Endothelial cell of umbilical vein (primary cell): ENCODE data around the gene MCM8. TPM values are rescaled to one million over a fixed set of nuclear protein-coding genes. Genes with fewer than 3 reads are reported as not detected.

ENCODE experiments used
- BruUV-seq: library from RNA; stranded (reverse); fragments of 400-500 nt; replicated peaks from 2 replicates; lab custom pipeline; 2021; lab: Mats Ljungman, UMichigan
- CTCF ChIA-PET: fragments of 300-600, 350-600 bp; sonication (Branson Sonifier 250); formaldehyde crosslinking; loops from one replicate; lab custom pipeline; 2021; ENCODE audit warnings: antibody characterized with exemption, inconsistent platforms; lab: Charles Lee
- POLR2A ChIA-PET: fragments of 300-600, 350-600 bp; sonication (Branson Sonifier 250); formaldehyde crosslinking; loops from one replicate; lab custom pipeline; 2021; ENCODE audit warnings: antibody characterized with exemption, inconsistent platforms; lab: Charles Lee
- DNase-seq: peaks from one replicate; pipeline ENCODE4 v3.0.0-alpha.2; 2011; ENCODE audit warnings: low read depth, low spot score
- FAIRE-seq: peaks from 2 replicates; lab custom pipeline; 2011; peaks lifted over from hg19 to GRCh38; lab: Jason Lieb, UNC
- H2AFZ ChIP-seq: 2 replicates; pipeline ENCODE4 v1.6.0; 2012; ENCODE audit warnings: low read depth, low read length, control low read depth, inconsistent platforms
- H3K27ac ChIP-seq: 2 replicates; pipeline ENCODE4 v1.5.1; 2011; ENCODE audit warnings: low read depth, mild to moderate bottlenecking, control low read depth, low read length, moderate library complexity; ENCODE audit not compliant: insufficient read depth
- H3K27me3 ChIP-seq, 2 experiments: 2 replicates each; pipeline versions ENCODE4 v1.6.0 to v1.6.1; 2011; ENCODE audit warnings: low read length in 2 of 2, mixed read lengths in 1 of 2; ENCODE audit not compliant: control insufficient read depth in 2 of 2, insufficient read depth in 2 of 2
- H3K36me3 ChIP-seq, 2 experiments: 2 replicates in 1 of 2; 3 replicates in 1 of 2; pipeline ENCODE4 v1.5.1; 2011; ENCODE audit warnings: low read length in 2 of 2, mild to moderate bottlenecking in 1 of 2, moderate library complexity in 1 of 2; ENCODE audit not compliant: control insufficient read depth in 2 of 2, insufficient read depth in 2 of 2; ENCODE audit errors: extremely low read depth in 1 of 2
- H3K4me1 ChIP-seq: 3 replicates; pipeline ENCODE4 v1.5.1; 2011; ENCODE audit warnings: mild to moderate bottlenecking, low read length; ENCODE audit not compliant: control insufficient read depth, insufficient read depth; ENCODE audit errors: extremely low read depth
- H3K4me2 ChIP-seq: 2 replicates; pipeline ENCODE4 v1.6.1; 2011; ENCODE audit warnings: low read length, control low read depth, mixed read lengths; ENCODE audit not compliant: insufficient read depth
- H3K4me3 ChIP-seq, 3 experiments: fragments of 200-600 bp in 1 of 3; sonication (generic), shearing (Covaris generic) in 1 of 3; replicated peaks in 1 of 3; 2 replicates each; pipeline ENCODE4 v1.5.1; 2011 to 2016; ENCODE audit warnings: control low read depth in 3 of 3, low read length in 3 of 3, mild to moderate bottlenecking in 2 of 3, inconsistent platforms in 1 of 3, low read depth in 1 of 3, moderate library complexity in 1 of 3; ENCODE audit not compliant: insufficient read depth in 1 of 3
- H3K79me2 ChIP-seq: 2 replicates; pipeline ENCODE4 v1.6.0; 2012; ENCODE audit warnings: low read length, inconsistent platforms; ENCODE audit not compliant: control insufficient read depth, insufficient read depth
- H3K9ac ChIP-seq: replicated peaks from 2 replicates; pipeline ENCODE3; 2011; ENCODE audit warnings: low read length, control low read depth; ENCODE audit not compliant: insufficient read depth; ENCODE audit errors: extremely low read depth
- H3K9me1 ChIP-seq: replicated peaks from 3 replicates; pipeline ENCODE4 v1.6.0; 2011; ENCODE audit warnings: mild to moderate bottlenecking, low read length; ENCODE audit not compliant: control insufficient read depth, insufficient read depth; ENCODE audit errors: extremely low read depth
- H3K9me3 ChIP-seq: replicated peaks from 2 replicates; pipeline ENCODE4 v1.5.1; 2012; ENCODE audit warnings: low read length, inconsistent platforms; ENCODE audit not compliant: control insufficient read depth, insufficient read depth
- H4K20me1 ChIP-seq: replicated peaks from 2 replicates; pipeline ENCODE3; 2011; ENCODE audit warnings: mild to moderate bottlenecking, low read length; ENCODE audit not compliant: control insufficient read depth, insufficient read depth; ENCODE audit errors: extremely low read depth
- CTCF ChIP-seq, 2 donors: IDR thresholded peaks; 1 replicate in 1 of 2; 2 replicates in 1 of 2; pipeline ENCODE4 v1.5.1; 2011; ENCODE audit warnings: low read length in 2 of 2, mild to moderate bottlenecking in 2 of 2, moderate library complexity in 2 of 2, control low read depth in 1 of 2, inconsistent platforms in 1 of 2, low read depth in 1 of 2; ENCODE audit not compliant: insufficient read depth in 1 of 2; ENCODE audit errors: extremely low read depth in 1 of 2
- EZH2 ChIP-seq: IDR thresholded peaks from 2 replicates; pipeline ENCODE4 v1.6.1; 2012; ENCODE audit warnings: borderline replicate concordance, low read depth, mild to moderate bottlenecking, moderate library complexity, low read length, inconsistent platforms; ENCODE audit not compliant: severe bottlenecking
- GATA2 ChIP-seq: IDR thresholded peaks from 2 replicates; pipeline ENCODE4 v1.7.0; 2011; ENCODE audit warnings: low read depth, mild to moderate bottlenecking, moderate library complexity, mixed read lengths, low read length; ENCODE audit not compliant: insufficient read length, insufficient read depth
- JUN ChIP-seq: IDR thresholded peaks from 2 replicates; pipeline ENCODE4 v1.6.1; 2011; ENCODE audit warnings: borderline replicate concordance, low read depth; ENCODE audit not compliant: insufficient read length, insufficient read depth
- MAX ChIP-seq: IDR thresholded peaks from 2 replicates; pipeline ENCODE4 v1.6.1; 2011; ENCODE audit not compliant: insufficient read depth, insufficient read length
- MYC ChIP-seq: IDR thresholded peaks from one replicate; pipeline ENCODE4 v1.6.1; 2011; ENCODE audit warnings: mild to moderate bottlenecking, low read depth, low read length
- dilution Hi-C: fragments of 300-500 bp; cut with MboI; formaldehyde crosslinking; loops from one replicate; pipeline ENCODE4 v1.15.0; 2019; ENCODE audit warnings: low sequenced_read_pairs; ENCODE audit not compliant: extremely low pct_ligation_motif_present
- intact Hi-C: fragments of 100-400 bp; cut with micrococcal nuclease; formaldehyde crosslinking; loops from one replicate; pipeline ENCODE4 v1.10.0; 2022
- polyA plus RNA-seq, 4 experiments: library from polyadenylated mRNA; depleted of rRNA in 3 of 4; stranded (reverse) in 3 of 4; unstranded in 1 of 4; fragments of >200 nt; gene quantifications; 2 replicates each; pipeline versions ENCODE4 v1.2.1 to v1.2.3, GENCODE V29; 2011 to 2012; ENCODE audit warnings: missing spikeins in 1 of 4
- total RNA-seq: library from RNA; stranded (reverse); gene quantifications from 2 replicates; pipeline ENCODE4 v1.2.3, GENCODE V29; 2021

The MCM8 gene
- total and polyA plus RNA-seq, 2 donors (not counting 3 experiments of a cell fraction or from before 2014, with no cell fraction given), result 2.9 to 14.4 TPM

- ChIA-PET POLR2A (no interaction called here), CTCF (interaction anchor here (0.7 kb wide), 1 partner anchor 196 kb away, joined by 4 read pairs; no protein-coding TSS in a partner anchor)
- Histone ChIP-seq H3K27ac (no peak overlapping the region), H4K20me1 (no peaks in the 10 kb centered on the region), H2AFZ (no peak overlapping the region), H3K9me3 (no peaks in the 10 kb centered on the region), H3K4me3 (no peak overlapping the region), H3K36me3 (no peaks in the 10 kb centered on the region), H3K4me2 (no peak overlapping the region), H3K9ac (no peak overlapping the region), H3K79me2 (no peaks in the 10 kb centered on the region), H3K4me1 (peaks cover 7% of the 10 kb centered on the region), H3K9me1 (no peaks in the 10 kb centered on the region), H3K27me3 (peaks cover 7 to 20% of the 10 kb centered on the region in 2 experiments)
- no peak for DNase-seq
- intact Hi-C loops, result no loop called here
- dilution Hi-C loops, result no loop called here
- no peak for FAIRE-seq
- no peak for TF ChIP-seq GATA2
- TF ChIP-seq JUN, result no peak
- no peak for TF ChIP-seq MAX
- BruUV-seq, result no TSS peak
These were observed 40.3 kb upstream of the MCM8 start for GRCh38 chr20:5910186-5910585.

- Histone ChIP-seq H2AFZ (no peak overlapping the region), H3K36me3 (no peaks in the 10 kb centered on the region), H3K79me2 (no peaks in the 10 kb centered on the region), H4K20me1 (no peaks in the 10 kb centered on the region), H3K9ac (no peak overlapping the region), H3K27ac (no peak overlapping the region), H3K4me3 (no peak overlapping the region), H3K9me1 (no peaks in the 10 kb centered on the region), H3K4me2 (no peak overlapping the region), H3K4me1 (peaks cover 7% of the 10 kb centered on the region), H3K9me3 (no peaks in the 10 kb centered on the region), H3K27me3 (peaks cover 9 to 20% of the 10 kb centered on the region in 2 experiments)
- CTCF ChIA-PET, result interaction anchor here (0.9 to 1.0 kb wide), 2 partner anchors 10 to 125 kb away, joined by 3 to 4 read pairs; no protein-coding TSS in a partner anchor
- TF ChIP-seq CTCF (IDR thresholded peaks at IDR 0.05; ENCODE audit: extremely low read depth in 1 of 2, insufficient read depth in 1 of 2, low read depth in 1 of 2, low read length in 2 of 2) (no peak), MYC (no peak), GATA2 (no peak), EZH2 (no peak)
- dilution Hi-C loops, result no loop called here
- POLR2A ChIA-PET, result no interaction called here
- DNase-seq, result no peak
- intact Hi-C loops, result no loop called here
- BruUV-seq, result no TSS peak
- no peak for FAIRE-seq
These were observed 37.3 kb upstream of the MCM8 start for GRCh38 chr20:5913166-5913565.
